RPMI8226 (cell line): ENCODE data around the gene PITPNB.

ENCODE experiments used
- DNase-seq: peaks from one replicate; pipeline ENCODE4 v3.0.0-alpha.2; 2015

PITPNB gene

GRCh38 chr22:27827604-27828587 is 91.2 kb downstream of the PITPNB start:
- DNase-seq: no peak

GRCh38 chr22:27825174-27825573 is 93.9 kb downstream of the PITPNB start:
- no peak for DNase-seq

GRCh38 chr22:27823221-27823620 is 95.8 kb downstream of the PITPNB start:
- no peak for DNase-seq

- no peak for DNase-seq
Measured at GRCh38 chr22:27820896-27821866, 97.9 kb downstream of the PITPNB start.

- DNase-seq: no peak
Measured at GRCh38 chr22:27816552-27816951, 102.5 kb downstream of the PITPNB start.

- no peak for DNase-seq
Measured at GRCh38 chr22:27815826-27816530, 103.1 kb downstream of the PITPNB start.

- no peak for DNase-seq
Measured at GRCh38 chr22:27814993-27815392, 104.1 kb downstream of the PITPNB start.

- DNase-seq: no peak
Measured at GRCh38 chr22:27811778-27812177, 107.3 kb downstream of the PITPNB start.

GRCh38 chr22:27810609-27811151 is 108.4 kb downstream of the PITPNB start:
- no peak for DNase-seq

GRCh38 chr22:27809700-27810608 is 109.1 kb downstream of the PITPNB start:
- no peak for DNase-seq

GRCh38 chr22:27809226-27809603 is 109.8 kb downstream of the PITPNB start:
- no peak for DNase-seq

GRCh38 chr22:27808451-27809225 is 110.4 kb downstream of the PITPNB start:
- no peak for DNase-seq

GRCh38 chr22:27805841-27806240 is 113.2 kb downstream of the PITPNB start:
- no peak for DNase-seq

GRCh38 chr22:27804470-27805297 is 114.4 kb downstream of the PITPNB start:
- DNase-seq: peak; percentile 60

GRCh38 chr22:27803841-27804415 is 115.1 kb downstream of the PITPNB start:
- no peak for DNase-seq

- no peak for DNase-seq
Measured at GRCh38 chr22:27802346-27803073, 116.5 kb downstream of the PITPNB start.
